ENCODE data around the gene ZNF8.

ZNF8 gene

DNA sequence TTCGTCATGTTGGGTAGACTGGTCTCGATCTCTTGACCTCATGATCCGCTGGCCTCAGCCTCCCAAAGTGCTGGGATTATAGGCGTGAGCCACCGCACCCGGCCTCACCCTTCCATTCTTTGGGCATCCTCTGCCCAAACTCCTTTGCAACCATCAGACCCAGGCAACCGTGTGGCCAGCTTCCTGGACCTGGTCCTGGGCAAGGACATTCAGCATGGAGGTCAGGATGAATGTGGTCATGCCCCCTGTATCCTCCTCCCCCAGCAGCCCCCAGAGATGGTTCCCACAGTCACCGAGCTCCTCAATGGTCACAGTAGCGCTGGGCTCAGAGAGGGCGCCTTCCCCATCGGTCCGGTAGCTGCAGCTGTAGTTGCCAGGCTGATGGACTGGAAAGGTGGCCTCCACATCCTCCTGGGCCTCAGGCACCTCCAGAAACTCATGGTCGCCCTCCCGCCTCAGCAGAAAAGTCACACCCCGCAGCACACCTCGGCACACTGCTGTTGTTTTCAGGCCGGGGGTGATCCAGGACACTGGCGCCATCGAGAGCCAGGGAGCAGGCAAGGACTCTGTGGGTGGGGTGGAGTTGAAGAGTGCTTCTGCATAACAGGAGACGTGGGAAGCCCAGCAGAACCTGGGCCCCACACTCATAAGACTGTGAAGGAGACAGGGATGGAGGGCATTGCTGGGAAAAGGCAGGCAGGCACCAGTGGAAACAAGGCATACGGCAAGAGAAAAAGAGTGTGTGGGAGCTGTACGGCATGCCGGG, 73.4 kb downstream of the ZNF8 start:
- DNase-seq (no peak), ATAC-seq (replicated peaks) (no peak)
- Mint-ChIP-seq H3K4me1 (peaks cover 16 to 45% of the 10 kb centered on the region in 2 donors), H3K9me3 (no peaks in the 10 kb centered on the region), H3K4me3 (no peak overlapping the region), H3K36me3 (peaks cover 35 to 39% of the 10 kb centered on the region in 2 donors), H3K27me3 (no peaks in the 10 kb centered on the region), H3K27ac (no peak overlapping the region)

All from stimulated activated naive B cell treated with anti-CD40 and anti-IgM and Interleukin-4, amounts not matched to agents 10 μg/mL and 1 μg/mL and 100 μg/mL, for 72 hours (primary cell).